SU-DHL-6 (cell line): Measurements from ENCODE around the gene DENND2A.
"Not testable (repeated sequence)": the region's sequence is repeated elsewhere in the genome, so short reads cannot be mapped to it uniquely, and the experiment has no call there.

Experiments
- H2AFZ ChIP-seq: fragments of 200-600 bp; sonication (generic); 2 replicates; pipeline ENCODE4 v1.6.1; 2014; ENCODE audit warnings: low read depth, mild to moderate bottlenecking, moderate library complexity, mixed read lengths, antibody characterized with exemption, low read length; ENCODE audit not compliant: severe bottlenecking
- H3F3A ChIP-seq: fragments of 200-600 bp; shearing (Covaris generic); 2 replicates; pipeline ENCODE4 v1.6.0; 2016; ENCODE audit warnings: antibody characterized with exemption, mild to moderate bottlenecking; ENCODE audit not compliant: insufficient read depth
- H3K27ac ChIP-seq: fragments of 200-600 bp; sonication (generic); 2 replicates; pipeline ENCODE4 v1.5.1; 2016; ENCODE audit warnings: low read depth, mild to moderate bottlenecking, low read length, moderate library complexity, mixed read lengths
- H3K27me3 ChIP-seq: fragments of 200-600 bp; sonication (generic), shearing (Covaris generic); 2 replicates; pipeline ENCODE4 v1.6.0; 2014; ENCODE audit warnings: mild to moderate bottlenecking, low read length
- H3K36me3 ChIP-seq: fragments of 200-600 bp; sonication (generic); 2 replicates; pipeline ENCODE4 v1.6.1; 2014; ENCODE audit warnings: mild to moderate bottlenecking, low read length, mixed read lengths
- H3K4me2 ChIP-seq: fragments of 300-600, 200-600 bp; shearing (Covaris generic), sonication (generic); 2 replicates; pipeline ENCODE4 v1.6.0; 2014; ENCODE audit warnings: low read length, low read depth, mild to moderate bottlenecking; ENCODE audit not compliant: poor library complexity, severe bottlenecking
- H3K4me3 ChIP-seq: fragments of 200-600 bp; sonication (generic); 2 replicates; pipeline ENCODE4 v1.5.1; 2014; ENCODE audit warnings: antibody characterized with exemption, low read length, mild to moderate bottlenecking, mixed read lengths; ENCODE audit not compliant: insufficient read depth, poor library complexity, severe bottlenecking
- H3K79me2 ChIP-seq: fragments of 200-600 bp; sonication (generic); 2 replicates; pipeline ENCODE4 v1.6.1; 2014; ENCODE audit warnings: mild to moderate bottlenecking, low read length, moderate library complexity; ENCODE audit not compliant: insufficient read depth
- H3K9ac ChIP-seq: fragments of 200-600 bp; sonication (generic); 2 replicates; pipeline ENCODE4 v1.7.0; 2014; ENCODE audit warnings: mild to moderate bottlenecking, low read length
- H3K9me2 ChIP-seq: fragments of 200-600 bp; sonication (generic); replicated peaks from 2 replicates; pipeline ENCODE4 v1.6.1; 2014; ENCODE audit warnings: low read length; ENCODE audit not compliant: insufficient read depth
- H3K9me3 ChIP-seq: fragments of 200-600 bp; sonication (generic); 2 replicates; pipeline ENCODE4 v1.6.1; 2014; ENCODE audit warnings: low read length, mixed read lengths; ENCODE audit not compliant: insufficient read depth
- H4K20me1 ChIP-seq: fragments of 200-600 bp; sonication (generic); 2 replicates; pipeline ENCODE4 v1.6.1; 2014; ENCODE audit warnings: low read depth, mild to moderate bottlenecking, antibody characterized with exemption, low read length, moderate library complexity, mixed read lengths
- EZH2phosphoT487 ChIP-seq: fragments of 200-600 bp; sonication (generic), shearing (Covaris generic); conservative IDR thresholded peaks from 2 replicates; pipeline ENCODE4 v1.6.1; 2018; ENCODE audit warnings: mild to moderate bottlenecking, antibody characterized with exemption, low read length, moderate library complexity, mixed read lengths
- TF ChIP-seq, protein P1 (sequence below): fragments of 200-600 bp; sonication (generic); IDR thresholded peaks from one replicate; pipeline ENCODE4 v1.5.1; 2017; ENCODE audit warnings: antibody characterized with exemption, mild to moderate bottlenecking, low read length, moderate library complexity; ENCODE audit not compliant: insufficient read depth, poor library complexity, severe bottlenecking

Gene DENND2A

DNA sequence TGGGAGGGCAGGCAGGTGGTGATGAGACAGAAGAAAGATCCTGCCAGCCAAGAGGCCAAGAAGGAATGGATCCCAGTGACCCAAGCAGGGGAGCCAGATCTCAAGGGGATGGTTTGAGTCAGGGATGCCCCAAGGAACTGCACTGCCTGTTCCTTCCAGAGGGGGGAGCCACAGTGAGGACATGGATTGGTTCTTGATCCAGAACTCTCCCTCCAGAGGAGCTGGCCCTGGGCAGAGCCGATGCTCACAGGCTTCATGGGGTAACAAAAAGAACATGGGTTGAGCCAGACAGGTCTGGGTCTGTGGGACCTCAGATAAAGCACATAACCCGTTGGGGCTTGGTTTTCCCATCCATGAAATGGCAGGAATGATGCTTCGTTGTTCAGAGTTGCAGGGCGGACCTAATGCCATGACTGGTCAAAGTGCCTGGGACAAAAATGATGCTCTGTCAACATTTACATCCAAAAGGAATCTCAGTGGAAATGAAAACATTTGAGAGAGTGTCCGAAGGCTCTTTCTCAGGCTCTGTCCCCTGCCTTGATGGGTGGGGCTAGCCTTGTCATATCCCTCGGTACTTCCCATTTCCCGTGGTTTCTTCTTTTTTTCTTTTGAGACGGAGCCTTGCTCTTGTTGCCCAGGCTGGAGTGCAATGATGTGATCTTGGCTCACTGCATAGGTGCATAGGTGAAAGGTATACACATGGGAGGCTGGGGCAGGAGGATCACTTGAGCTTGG lies 4.7 kb upstream of the DENND2A start:
- H3K9me3 ChIP-seq: no peaks in the 10 kb centered on the region
- TF ChIP-seq, protein P1, sequence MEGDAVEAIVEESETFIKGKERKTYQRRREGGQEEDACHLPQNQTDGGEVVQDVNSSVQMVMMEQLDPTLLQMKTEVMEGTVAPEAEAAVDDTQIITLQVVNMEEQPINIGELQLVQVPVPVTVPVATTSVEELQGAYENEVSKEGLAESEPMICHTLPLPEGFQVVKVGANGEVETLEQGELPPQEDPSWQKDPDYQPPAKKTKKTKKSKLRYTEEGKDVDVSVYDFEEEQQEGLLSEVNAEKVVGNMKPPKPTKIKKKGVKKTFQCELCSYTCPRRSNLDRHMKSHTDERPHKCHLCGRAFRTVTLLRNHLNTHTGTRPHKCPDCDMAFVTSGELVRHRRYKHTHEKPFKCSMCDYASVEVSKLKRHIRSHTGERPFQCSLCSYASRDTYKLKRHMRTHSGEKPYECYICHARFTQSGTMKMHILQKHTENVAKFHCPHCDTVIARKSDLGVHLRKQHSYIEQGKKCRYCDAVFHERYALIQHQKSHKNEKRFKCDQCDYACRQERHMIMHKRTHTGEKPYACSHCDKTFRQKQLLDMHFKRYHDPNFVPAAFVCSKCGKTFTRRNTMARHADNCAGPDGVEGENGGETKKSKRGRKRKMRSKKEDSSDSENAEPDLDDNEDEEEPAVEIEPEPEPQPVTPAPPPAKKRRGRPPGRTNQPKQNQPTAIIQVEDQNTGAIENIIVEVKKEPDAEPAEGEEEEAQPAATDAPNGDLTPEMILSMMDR: no peak
- no peak for TF ChIP-seq EZH2phosphoT487

DNA sequence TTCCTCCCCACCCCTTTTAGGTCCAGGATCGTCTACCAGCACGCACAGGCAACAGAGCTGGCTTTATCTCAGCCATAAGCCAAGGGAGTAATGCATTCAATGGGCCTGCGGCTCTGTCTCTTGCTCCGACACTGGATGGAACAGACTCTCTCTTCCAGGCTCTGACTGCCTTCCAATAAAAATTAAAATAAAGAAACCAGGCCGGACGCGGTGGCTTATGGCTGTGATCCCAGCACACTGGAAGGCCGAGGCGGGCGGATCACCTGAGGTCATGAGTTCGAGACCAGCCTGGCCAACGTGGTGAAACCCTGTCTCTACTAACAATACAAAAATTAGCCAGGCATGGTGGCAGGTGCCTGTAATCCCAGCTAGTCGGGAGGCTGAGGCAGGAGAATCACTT lies 4.1 kb upstream of the DENND2A start:
- not testable (repeated sequence) for H3K4me2 ChIP-seq, H3K9me3 ChIP-seq, H3K9ac ChIP-seq, H3K36me3 ChIP-seq, H3K27ac ChIP-seq, H4K20me1 ChIP-seq, H3F3A ChIP-seq, H3K9me2 ChIP-seq, H3K4me3 ChIP-seq, H2AFZ ChIP-seq, H3K79me2 ChIP-seq, H3K27me3 ChIP-seq

More for the DNA sequence above, 4.7 kb upstream of the DENND2A start:
- H3K27me3 ChIP-seq: no peaks in the 10 kb centered on the region
- H4K20me1 ChIP-seq: no peaks in the 10 kb centered on the region
- H3K4me3 ChIP-seq: no peak overlapping the region
- H3K9me2 ChIP-seq: no peaks in the 10 kb centered on the region
- no peak overlapping the region for H2AFZ ChIP-seq
- no peak overlapping the region for H3K4me2 ChIP-seq
- H3K79me2 ChIP-seq: no peaks in the 10 kb centered on the region
- H3K36me3 ChIP-seq: no peaks in the 10 kb centered on the region
- no peak overlapping the region for H3K27ac ChIP-seq
- H3F3A ChIP-seq: no peaks in the 10 kb centered on the region
- no peak overlapping the region for H3K9ac ChIP-seq

DNA sequence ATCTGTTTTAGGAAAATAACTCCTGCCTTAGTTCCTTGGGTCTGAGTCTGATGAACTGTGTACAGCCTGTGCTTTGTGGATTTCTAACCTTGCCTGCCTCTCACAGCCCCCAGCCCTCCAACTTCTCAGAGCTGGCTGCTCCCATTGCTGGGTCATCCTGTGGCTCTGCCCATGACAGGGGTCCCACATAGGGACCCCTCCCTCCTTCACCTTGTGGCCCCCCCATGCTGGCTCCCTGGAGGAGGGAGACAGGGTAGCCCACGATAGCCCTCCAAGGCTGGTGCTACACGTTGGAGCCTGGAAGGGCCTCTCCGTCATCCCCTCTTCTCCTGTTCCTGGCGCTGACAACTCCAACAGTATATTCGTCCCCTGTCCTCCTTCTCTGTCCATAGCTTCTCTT lies 2.8 kb upstream of the DENND2A start:
- Histone ChIP-seq H3K27me3 (no peaks in the 10 kb centered on the region), H3F3A (no peaks in the 10 kb centered on the region), H3K79me2 (no peaks in the 10 kb centered on the region), H4K20me1 (no peaks in the 10 kb centered on the region), H3K4me2 (no peak overlapping the region), H3K9me3 (no peaks in the 10 kb centered on the region), H3K27ac (no peak overlapping the region), H3K9me2 (no peaks in the 10 kb centered on the region), H3K36me3 (no peaks in the 10 kb centered on the region), H3K4me3 (no peak overlapping the region), H2AFZ (no peak overlapping the region), H3K9ac (no peak overlapping the region)
- TF ChIP-seq, protein P1: no peak
- TF ChIP-seq EZH2phosphoT487: no peak

DNA sequence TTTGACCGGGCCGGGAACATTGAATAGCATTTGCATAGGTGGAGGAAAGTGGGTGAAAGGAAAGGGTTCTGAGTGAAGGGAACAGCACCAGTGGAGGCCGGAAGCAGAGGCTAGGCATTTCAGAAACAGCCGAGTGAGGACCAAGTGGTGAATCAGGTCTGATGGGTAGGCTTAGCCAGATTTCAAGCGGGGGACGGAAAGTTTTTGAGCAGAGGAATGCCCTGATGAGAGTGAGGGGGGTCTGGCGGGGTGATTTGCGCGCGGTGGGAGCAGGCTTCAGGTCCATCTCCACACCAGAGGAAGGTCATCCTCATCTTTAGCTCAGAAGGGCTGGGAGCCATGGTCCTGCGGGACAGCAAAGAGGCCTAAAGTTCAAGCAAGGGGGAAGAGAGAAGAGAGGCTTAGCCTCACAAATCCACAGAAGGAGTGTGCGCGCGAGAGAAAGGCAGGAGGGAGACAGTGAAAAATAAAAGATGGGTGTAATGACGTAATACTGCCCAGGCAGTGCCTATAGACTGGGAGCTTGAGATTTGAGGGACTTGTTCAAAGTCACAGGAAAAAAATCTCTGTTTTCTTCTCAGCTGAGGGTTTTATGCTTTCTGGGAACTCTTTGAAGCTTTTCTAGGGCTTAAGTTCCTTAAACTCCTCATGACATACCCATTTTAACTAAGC lies 1.0 kb upstream of the DENND2A start:
- H3K79me2 ChIP-seq: no peaks in the 10 kb centered on the region
- no peaks in the 10 kb centered on the region for H3K9me3 ChIP-seq
- H3K9me2 ChIP-seq: no peaks in the 10 kb centered on the region
- no peak overlapping the region for H3K9ac ChIP-seq
- H3K27me3 ChIP-seq: no peaks in the 10 kb centered on the region
- no peaks in the 10 kb centered on the region for H3K36me3 ChIP-seq
- no peak overlapping the region for H3K4me2 ChIP-seq
- TF ChIP-seq, protein P1: no peak
- no peak for TF ChIP-seq EZH2phosphoT487
- H2AFZ ChIP-seq: no peak overlapping the region
- no peak overlapping the region for H3K4me3 ChIP-seq
- no peaks in the 10 kb centered on the region for H3F3A ChIP-seq
- H4K20me1 ChIP-seq: no peaks in the 10 kb centered on the region
- no peak overlapping the region for H3K27ac ChIP-seq
